ENCODE measurements around the gene WDR27. TPM values are rescaled to one million over a fixed set of nuclear protein-coding genes. Genes with fewer than 3 reads are reported as not detected.
A peak's percentile ranks its signal among the peaks of the same experiment; 100 is the strongest.

Gene WDR27
- total and polyA plus RNA-seq, 7 donors = 1.2 to 46.0 (median 20.0) TPM

DNA sequence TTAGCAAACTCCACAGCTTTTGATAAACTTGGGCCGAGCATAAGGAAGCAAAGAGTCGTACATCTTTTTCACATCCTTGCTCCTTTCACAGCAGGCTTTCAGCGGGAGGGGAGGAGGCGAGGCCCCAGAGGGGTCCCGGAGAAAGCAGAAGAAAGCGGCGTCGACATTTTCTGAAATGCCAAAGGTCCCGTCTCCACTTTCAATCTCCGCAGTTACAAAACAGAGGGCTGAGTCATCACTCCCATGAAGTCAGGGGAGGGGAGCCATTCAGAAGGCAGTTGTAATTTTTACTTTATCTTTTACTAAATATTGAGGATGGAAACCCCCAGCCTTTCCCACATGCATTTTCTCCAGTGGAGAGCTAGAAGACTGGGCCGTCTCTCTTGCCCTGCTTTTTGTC lies 274.0 kb downstream of the WDR27 start:
- H3K27me3 ChIP-seq = no peaks in the 10 kb centered on the region
- 52 to 79% methylated on average over 11 of the region's 11 CpGs for WGBS, 2 donors
- intact Hi-C loops (cut with DNase I) = no loop called here
- H3K27ac ChIP-seq = peak overlapping the region; percentile 59 to 70 (median 62)
- peak; percentile 74 for DNase-seq
- no peaks in the 10 kb centered on the region for H3K36me3 ChIP-seq
- H3K4me3 ChIP-seq = peak overlapping the region in 1 of 4 donors; percentile 0
- H3K9me3 ChIP-seq = peaks cover 0 to 16% (median 11%) of the 10 kb centered on the region in 4 donors
- H3K4me1 ChIP-seq = peaks cover 0 to 17% (median 10%) of the 10 kb centered on the region in 4 donors
- TF ChIP-seq POLR2AphosphoS5 (IDR thresholded peaks at IDR 0.05) (peak in 1 of 4 donors; percentile 40), CTCF (IDR thresholded peaks at IDR 0.05) (no peak)

DNA sequence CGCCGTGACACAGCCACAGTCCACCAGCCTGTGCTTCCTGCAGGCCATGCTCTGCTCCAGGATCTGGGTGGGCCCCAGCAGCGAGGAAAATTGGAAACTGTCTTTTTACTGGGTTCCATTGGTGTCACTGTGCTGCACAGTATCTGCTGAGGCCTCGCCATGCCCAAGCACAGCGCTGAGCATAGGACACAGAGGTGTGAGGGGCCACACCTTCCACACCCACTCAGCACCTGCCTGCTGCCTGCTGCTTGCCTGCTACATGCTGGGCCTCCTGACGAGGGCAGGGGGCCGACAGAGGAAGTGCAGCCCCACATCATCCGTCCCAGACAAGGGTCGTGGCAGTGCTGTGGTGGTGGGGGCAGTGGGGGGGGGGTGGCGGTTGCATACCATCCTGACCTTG lies 275.2 kb downstream of the WDR27 start:
- H3K4me3 ChIP-seq = no peak overlapping the region
- no peaks in the 10 kb centered on the region for H3K27me3 ChIP-seq
- peaks cover 0 to 12% (median 9%) of the 10 kb centered on the region in 4 donors for H3K9me3 ChIP-seq
- intact Hi-C loops (cut with DNase I) = no loop called here
- 90 to 91% methylated on average over 10 of the region's 10 CpGs for WGBS, 2 donors
- TF ChIP-seq POLR2AphosphoS5 (IDR thresholded peaks at IDR 0.05) = no peak
- DNase-seq = no peak
- H3K36me3 ChIP-seq = no peaks in the 10 kb centered on the region
- H3K27ac ChIP-seq = peak overlapping the region in 2 of 4 donors; percentile 59 to 70
- H3K4me1 ChIP-seq = peaks cover 0 to 17% (median 10%) of the 10 kb centered on the region in 4 donors

- WGBS, 2 donors = 74 to 92% methylated on average over 31 of the region's 31 CpGs
- intact Hi-C loops (cut with DNase I) = no loop called here
- TF ChIP-seq CTCF (IDR thresholded peaks at IDR 0.05) (no peak), POLR2AphosphoS5 (IDR thresholded peaks at IDR 0.05) (no peak), POLR2A (IDR thresholded peaks at IDR 0.05) (no peak), EP300 (IDR thresholded peaks at IDR 0.05) (no peak)
- H3K36me3 ChIP-seq = no peaks in the 10 kb centered on the region
- no peak overlapping the region for H3K4me3 ChIP-seq
- no peaks in the 10 kb centered on the region for H3K27me3 ChIP-seq
- no peak for DNase-seq
- H3K4me1 ChIP-seq = peaks cover 0 to 17% (median 10%) of the 10 kb centered on the region in 4 donors
- H3K27ac ChIP-seq = no peak overlapping the region
- H3K9me3 ChIP-seq = peaks cover 0 to 10% (median 3%) of the 10 kb centered on the region in 4 donors
Measured at GRCh38 chr6:169425628-169426370, 276.0 kb downstream of the WDR27 start.

- Histone ChIP-seq H3K36me3 (no peaks in the 10 kb centered on the region), H3K4me3 (peak overlapping the region in 2 of 4 donors; percentile 7 to 10), H3K27me3 (no peaks in the 10 kb centered on the region), H3K4me1 (peaks cover 0 to 17% (median 10%) of the 10 kb centered on the region in 4 donors), H3K9me3 (peaks cover 0 to under 1% (median 0%) of the 10 kb centered on the region in 4 donors), H3K27ac (peak overlapping the region in 1 of 4 donors; percentile 45)
- intact Hi-C loops (cut with DNase I) = no loop called here
- TF ChIP-seq CTCF (IDR thresholded peaks at IDR 0.05) (no peak), EP300 (IDR thresholded peaks at IDR 0.05) (no peak), POLR2A (IDR thresholded peaks at IDR 0.05) (no peak), POLR2AphosphoS5 (IDR thresholded peaks at IDR 0.05) (no peak)
- WGBS, 2 donors = 70 to 88% methylated on average over 24 of the region's 24 CpGs
- no peak for DNase-seq
Measured at GRCh38 chr6:169424821-169425240, 277.0 kb downstream of the WDR27 start.

- Histone ChIP-seq H3K4me1 (peaks cover 0 to 17% (median 10%) of the 10 kb centered on the region in 4 donors), H3K9me3 (no peaks in the 10 kb centered on the region), H3K36me3 (no peaks in the 10 kb centered on the region), H3K27ac (peak overlapping the region in 1 of 4 donors; percentile 45), H3K27me3 (no peaks in the 10 kb centered on the region), H3K4me3 (peak overlapping the region in 2 of 4 donors; percentile 7 to 10)
- 87 to 91% methylated on average over 28 of the region's 28 CpGs for WGBS, 2 donors
- intact Hi-C loops (cut with DNase I) = no loop called here
- no peak for DNase-seq
- no peak for TF ChIP-seq POLR2AphosphoS5 (IDR thresholded peaks at IDR 0.05)
- TF ChIP-seq EP300 (IDR thresholded peaks at IDR 0.05) = no peak
- no peak for TF ChIP-seq CTCF (IDR thresholded peaks at IDR 0.05)
- TF ChIP-seq POLR2A (IDR thresholded peaks at IDR 0.05) = no peak
Measured at GRCh38 chr6:169424149-169424804, 277.6 kb downstream of the WDR27 start.

Data from sigmoid colon (tissue), 7 donors.